HepG2 (cell line): ENCODE measurements around the gene ANKRD44. TPM values are rescaled to one million over a fixed set of nuclear protein-coding genes. Genes with fewer than 3 reads are reported as not detected.

ENCODE experiments used
- BCL3 ChIP-seq: sonication (generic); formaldehyde crosslinking; IDR thresholded peaks from 2 replicates; pipeline ENCODE4 v1.5.1; 2020; ENCODE audit warnings: mild to moderate bottlenecking, missing genetic modification reagents, moderate library complexity
- DRAP1 ChIP-seq: IDR thresholded peaks from 2 replicates; pipeline ENCODE4 v1.6.1; 2016; ENCODE audit warnings: missing genetic modification reagents, missing compliant biosample characterization
- FOSL1 ChIP-seq: sonication (generic); formaldehyde crosslinking; IDR thresholded peaks from 2 replicates; pipeline ENCODE4 v1.9.0; 2021; ENCODE audit warnings: missing genetic modification reagents, borderline replicate concordance
- FUBP1 ChIP-seq: sonication (generic); formaldehyde crosslinking; IDR thresholded peaks from 2 replicates; pipeline ENCODE4 v1.5.1; 2020; ENCODE audit warnings: missing genetic modification reagents, mild to moderate bottlenecking, borderline replicate concordance
- HDAC2 ChIP-seq: sonication (generic); formaldehyde crosslinking; IDR thresholded peaks from 2 replicates; pipeline ENCODE4 v1.4.0; 2020; ENCODE audit warnings: missing genetic modification reagents
- HMG20A ChIP-seq: IDR thresholded peaks from 2 replicates; pipeline ENCODE4 v1.6.1; 2016; ENCODE audit warnings: borderline replicate concordance
- HNRNPK ChIP-seq: fragments of 200-400 bp; formaldehyde crosslinking; IDR thresholded peaks from 2 replicates; pipeline ENCODE4 v1.6.1; 2018; ENCODE audit warnings: low read length, low read depth, moderate library complexity, mild to moderate bottlenecking; ENCODE audit not compliant: poor library complexity, severe bottlenecking
- IKZF4 ChIP-seq: sonication (generic); formaldehyde crosslinking; IDR thresholded peaks from 2 replicates; pipeline ENCODE4 v1.5.1; 2020; ENCODE audit warnings: borderline replicate concordance, mild to moderate bottlenecking, low read depth, missing genetic modification reagents; ENCODE audit errors: not compliant biosample characterization
- IRX3 ChIP-seq: sonication (generic); formaldehyde crosslinking; IDR thresholded peaks from 2 replicates; pipeline ENCODE4 v1.8.1; 2023; ENCODE audit warnings: mild to moderate bottlenecking, low read depth, missing genetic modification reagents, borderline replicate concordance
- MIER3 ChIP-seq: IDR thresholded peaks from 2 replicates; pipeline ENCODE4 v1.6.1; 2016; ENCODE audit warnings: missing compliant biosample characterization, borderline replicate concordance
- MLLT10 ChIP-seq: sonication (generic); formaldehyde crosslinking; IDR thresholded peaks from 2 replicates; pipeline ENCODE4 v1.4.0; 2020; ENCODE audit warnings: missing genetic modification reagents
- NFIC ChIP-seq: IDR thresholded peaks from 2 replicates; pipeline ENCODE4 v1.6.1; 2012; ENCODE audit warnings: mild to moderate bottlenecking, low read length, inconsistent platforms
- NFKBIZ ChIP-seq: IDR thresholded peaks from 2 replicates; pipeline ENCODE4 v1.6.1; 2018; ENCODE audit warnings: missing genetic modification reagents, missing compliant biosample characterization
- POLR2AphosphoS2 ChIP-seq: IDR thresholded peaks from 2 replicates; pipeline ENCODE4 v1.6.1; 2011; ENCODE audit warnings: low read depth, low read length, improper control_type of control experiment
- RELA ChIP-seq: sonication (generic); formaldehyde crosslinking; IDR thresholded peaks from 2 replicates; pipeline ENCODE4 v1.4.0; 2020; ENCODE audit warnings: missing genetic modification reagents
- SIN3A ChIP-seq: IDR thresholded peaks from 2 replicates; pipeline ENCODE4 v1.6.1; 2011; ENCODE audit warnings: low read depth, mild to moderate bottlenecking, control low read depth, low read length, borderline replicate concordance
- SNAI1 ChIP-seq: sonication (generic); formaldehyde crosslinking; IDR thresholded peaks from 2 replicates; pipeline ENCODE4 v1.5.0; 2020; ENCODE audit warnings: mild to moderate bottlenecking, missing genetic modification reagents, borderline replicate concordance
- ZBTB7B ChIP-seq: sonication (generic); formaldehyde crosslinking; IDR thresholded peaks from 2 replicates; pipeline ENCODE4 v1.4.0; 2020; ENCODE audit warnings: missing genetic modification reagents
- ZNF205 ChIP-seq: IDR thresholded peaks from 2 replicates; pipeline ENCODE4 v1.6.1; 2018; ENCODE audit warnings: missing biosample characterization, missing genetic modification reagents
- ZNF350 ChIP-seq: sonication (generic); formaldehyde crosslinking; IDR thresholded peaks from 2 replicates; pipeline ENCODE4 v1.4.0; 2020; ENCODE audit warnings: mild to moderate bottlenecking, low read depth, missing genetic modification reagents, borderline replicate concordance
- ZNF501 ChIP-seq: sonication (generic); formaldehyde crosslinking; IDR thresholded peaks from 2 replicates; pipeline ENCODE4 v1.5.1; 2020; ENCODE audit warnings: mild to moderate bottlenecking, moderate library complexity, missing genetic modification reagents
- ZNF558 ChIP-seq: sonication (generic); formaldehyde crosslinking; IDR thresholded peaks from 2 replicates; pipeline ENCODE4 v1.9.0; 2022; ENCODE audit warnings: mild to moderate bottlenecking, missing genetic modification reagents, borderline replicate concordance
- ZNF569 ChIP-seq: sonication (generic); formaldehyde crosslinking; IDR thresholded peaks from 2 replicates; pipeline ENCODE4 v1.5.0; 2020; ENCODE audit warnings: mild to moderate bottlenecking, missing genetic modification reagents, moderate library complexity, borderline replicate concordance
- ZNF784 ChIP-seq: sonication (generic); formaldehyde crosslinking; IDR thresholded peaks from 2 replicates; pipeline ENCODE4 v1.5.1; 2020; ENCODE audit warnings: missing genetic modification reagents, mild to moderate bottlenecking, borderline replicate concordance
- ZSCAN21 ChIP-seq: sonication (generic); formaldehyde crosslinking; IDR thresholded peaks from 2 replicates; pipeline ENCODE4 v1.8.0; 2022; ENCODE audit warnings: mild to moderate bottlenecking, missing genetic modification reagents, moderate library complexity, borderline replicate concordance
- polyA plus RNA-seq, 8 experiments: library from polyadenylated mRNA; depleted of rRNA in 3 of 8; stranded (reverse) in 7 of 8; unstranded in 1 of 8; fragments of >200 nt; fragmentation: Illumina TruSeq in 4 of 8; extraction: Trizol in 4 of 8; gene quantifications; 2 replicates each; pipeline versions ENCODE4 v1.2.1 to v1.2.3, GENCODE V29; 2011 to 2016; ENCODE audit warnings: low read depth in 4 of 8, missing spikeins in 1 of 8, mixed read lengths in 1 of 8; ENCODE audit not compliant: insufficient read depth in 1 of 8
- total RNA-seq, 5 experiments: library from RNA; depleted of rRNA; stranded (reverse); fragments of >200 nt; fragmentation: Illumina TruSeq; extraction: Trizol; gene quantifications; 2 replicates each; pipeline ENCODE4 v1.2.3, GENCODE V29; 2016; ENCODE audit warnings: low read depth in 1 of 5

ANKRD44 gene
- total and polyA plus RNA-seq, 2 of the 13 experiments (the other 11 are each of a cell fraction or from before 2014, with no cell fraction given) = 0.04 to 0.11 TPM

- TF ChIP-seq BCL3 (no peak), POLR2AphosphoS2 (no peak), NFKBIZ (CRISPR knock-in tag) (no peak), HDAC2 (CRISPR knock-in tag) (no peak), ZNF350 (CRISPR knock-in tag) (peak; percentile 38; the same call in 1 of the 2 replicates), ZBTB7B (CRISPR knock-in tag) (no peak), SNAI1 (CRISPR knock-in tag) (no peak), MIER3 (CRISPR knock-in tag) (no peak), ZNF784 (CRISPR knock-in tag) (no peak), IRX3 (CRISPR knock-in tag) (no peak), ZNF501 (CRISPR knock-in tag) (no peak), ZNF569 (CRISPR knock-in tag) (no peak), HMG20A (CRISPR knock-in tag) (no peak), ZNF558 (CRISPR knock-in tag) (no peak), DRAP1 (CRISPR knock-in tag) (no peak), RELA (CRISPR knock-in tag) (no peak), MLLT10 (CRISPR knock-in tag) (no peak), SIN3A (no peak), ZSCAN21 (CRISPR knock-in tag) (no peak), ZNF205 (CRISPR knock-in tag) (no peak), FOSL1 (CRISPR knock-in tag) (no peak), IKZF4 (CRISPR knock-in tag) (no peak), NFIC (no peak), FUBP1 (no peak), HNRNPK (no peak)
Observed at GRCh38 chr2:197310271-197310985, at the start of gene ANKRD44 (continued).
